ENCODE results near the gene ITM2B.

DNA sequence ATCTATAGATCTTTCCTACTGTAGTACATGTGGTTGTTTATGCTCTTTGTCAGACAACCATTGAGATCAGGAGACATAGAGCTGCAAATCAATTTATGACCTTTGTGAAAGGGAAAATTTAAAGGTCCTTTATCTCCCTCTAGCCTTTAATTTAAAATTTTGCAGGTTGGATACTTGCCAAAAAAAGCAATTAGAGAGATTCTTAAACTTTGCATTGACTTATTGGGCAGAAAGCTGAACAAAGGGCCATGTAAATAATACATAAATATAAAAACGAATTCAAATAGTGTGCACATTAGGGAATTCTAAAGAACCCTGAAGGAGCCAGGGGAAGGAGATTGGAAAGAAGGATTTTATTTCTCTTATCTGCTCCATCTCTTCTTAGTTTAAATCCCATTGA is 48.5 kb downstream of the ITM2B start:
- TF ChIP-seq EP300 (IDR thresholded peaks at IDR 0.05) (no peak), CTCF (IDR thresholded peaks at IDR 0.05) (no peak), POLR2AphosphoS5 (IDR thresholded peaks at IDR 0.05) (no peak)

Measured in upper lobe of left lung (tissue), 4 donors.